HS-5 (cell line): ENCODE measurements around the gene AGTPBP1.
A peak's percentile ranks its signal among the peaks of the same experiment; 100 is the strongest.
"Not testable (repeated sequence)": the region's sequence is repeated elsewhere in the genome, so short reads cannot be mapped to it uniquely, and the experiment has no call there.

Experiments
- DNase-seq: peaks from one replicate; pipeline ENCODE4 v3.0.0-alpha.2; 2012; ENCODE audit warnings: low read depth

Gene AGTPBP1

DNA sequence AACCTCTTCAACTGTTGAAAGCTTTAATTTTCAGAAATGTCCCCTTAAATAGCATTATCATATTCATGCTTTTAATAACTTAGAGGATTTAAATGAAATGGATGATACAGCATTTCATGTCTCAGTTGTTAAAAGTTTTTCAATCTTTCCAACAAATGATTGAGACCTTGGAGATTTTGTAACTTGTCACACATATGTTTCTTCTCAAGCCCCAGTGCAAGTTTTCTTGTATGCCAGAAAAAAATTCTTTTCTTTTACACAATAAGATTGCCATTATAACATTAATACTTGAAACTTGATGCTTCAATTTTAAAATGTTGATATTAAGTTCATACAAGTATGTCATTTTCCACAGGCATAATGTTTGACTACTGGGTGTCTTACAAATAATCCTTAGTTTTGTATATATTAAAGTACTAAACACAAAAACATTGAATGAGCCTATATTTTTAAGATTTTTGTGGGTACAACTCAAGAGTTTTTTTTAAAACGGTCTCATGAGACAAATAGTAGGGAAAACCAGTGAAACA is 124.5 kb downstream of the AGTPBP1 start:
- no peak for DNase-seq

DNA sequence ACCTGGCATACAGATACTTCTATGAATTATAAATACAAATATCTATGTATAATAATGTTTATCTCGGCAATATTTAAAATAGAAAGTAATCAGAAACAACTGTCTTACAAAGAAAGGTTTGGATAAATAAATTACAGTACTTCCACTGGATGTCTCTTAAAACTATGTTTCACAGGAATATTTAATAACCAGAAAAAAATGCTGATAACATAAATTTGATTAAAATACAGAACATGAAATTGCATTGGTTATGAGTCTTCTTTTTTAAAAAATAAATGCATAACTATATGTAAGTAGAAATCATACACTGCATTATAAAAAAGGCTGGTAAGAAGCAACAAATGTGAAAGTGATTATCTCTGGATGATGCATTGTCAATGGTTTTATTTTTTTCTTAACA is 126.0 kb downstream of the AGTPBP1 start:
- no peak for DNase-seq

DNA sequence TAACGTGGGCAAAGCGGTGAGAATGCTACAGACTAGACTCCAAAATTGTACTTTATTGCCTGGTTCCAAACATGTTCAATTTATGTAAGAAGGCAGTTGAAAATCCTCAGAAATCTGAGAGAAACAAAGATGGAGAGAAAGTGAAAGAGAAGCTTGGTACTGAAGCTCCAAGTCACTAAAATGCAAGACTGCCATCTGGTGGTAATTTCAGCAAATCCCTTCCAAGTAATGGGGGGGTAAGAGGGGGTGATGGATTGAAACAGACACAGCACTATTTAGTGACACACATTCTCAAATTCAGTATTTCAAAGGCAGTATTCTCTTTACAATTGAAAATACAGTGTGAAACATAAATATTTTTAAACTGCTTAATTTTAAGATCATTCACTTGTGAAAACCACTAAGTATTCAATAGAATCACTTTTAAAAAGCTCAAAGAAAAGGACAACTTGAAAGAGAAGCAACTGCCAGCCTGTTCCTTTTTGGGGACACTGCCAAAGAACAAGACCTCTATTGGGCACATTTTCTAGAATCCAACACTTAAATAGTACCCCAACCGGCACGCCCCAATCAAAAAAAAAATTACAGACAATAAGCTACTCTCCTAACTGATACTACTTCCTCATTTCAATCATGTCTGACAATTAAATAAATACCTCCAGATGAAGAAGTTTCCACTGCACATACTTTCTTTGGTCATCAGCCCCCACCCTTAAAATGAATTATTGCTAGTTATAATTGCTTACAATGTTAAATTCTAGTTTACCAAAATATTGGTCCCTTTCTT is 131.5 kb downstream of the AGTPBP1 start:
- peak; percentile 60 for DNase-seq

DNA sequence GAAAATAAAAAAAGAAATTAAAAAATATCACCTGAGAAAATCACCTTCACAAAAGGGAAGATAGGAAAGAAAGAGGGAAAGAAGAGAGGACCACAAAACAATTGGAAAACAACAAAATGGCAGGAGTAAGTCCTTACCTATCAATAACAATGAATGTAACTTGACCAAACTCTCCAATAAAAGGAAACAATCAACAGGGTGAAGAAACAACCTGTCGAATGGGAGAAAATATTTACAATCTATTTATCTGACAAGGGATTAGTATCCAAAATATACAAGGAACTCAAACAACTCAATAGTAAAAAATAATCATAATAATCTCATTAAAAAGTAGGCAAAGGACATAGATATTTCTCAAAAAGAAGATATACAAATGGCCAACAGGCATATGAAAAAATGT is 135.8 kb downstream of the AGTPBP1 start:
- DNase-seq: no peak

- DNase-seq: no peak
Observed at GRCh38 chr9:85603936-85604335, 137.8 kb downstream of the AGTPBP1 start.

DNA sequence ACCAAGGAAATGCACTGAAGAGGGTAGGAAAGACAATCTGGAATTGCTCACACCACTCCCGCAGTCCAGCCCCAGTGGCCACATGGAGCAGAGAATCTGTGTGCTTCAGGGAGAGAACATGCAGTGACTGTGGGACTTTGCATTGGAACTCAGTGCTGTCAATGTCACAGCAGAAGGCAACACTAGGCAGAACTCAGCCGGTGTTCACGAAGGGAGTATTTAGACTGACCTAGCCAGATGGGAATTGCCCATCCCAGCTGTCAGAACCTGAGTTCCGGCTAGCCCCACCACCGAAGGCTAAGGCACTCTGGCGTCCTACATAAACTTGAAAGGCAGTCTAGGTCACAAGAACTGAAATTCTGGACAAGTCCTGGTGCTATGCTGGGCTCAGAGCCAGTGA is 139.0 kb downstream of the AGTPBP1 start:
- no peak for DNase-seq

DNA sequence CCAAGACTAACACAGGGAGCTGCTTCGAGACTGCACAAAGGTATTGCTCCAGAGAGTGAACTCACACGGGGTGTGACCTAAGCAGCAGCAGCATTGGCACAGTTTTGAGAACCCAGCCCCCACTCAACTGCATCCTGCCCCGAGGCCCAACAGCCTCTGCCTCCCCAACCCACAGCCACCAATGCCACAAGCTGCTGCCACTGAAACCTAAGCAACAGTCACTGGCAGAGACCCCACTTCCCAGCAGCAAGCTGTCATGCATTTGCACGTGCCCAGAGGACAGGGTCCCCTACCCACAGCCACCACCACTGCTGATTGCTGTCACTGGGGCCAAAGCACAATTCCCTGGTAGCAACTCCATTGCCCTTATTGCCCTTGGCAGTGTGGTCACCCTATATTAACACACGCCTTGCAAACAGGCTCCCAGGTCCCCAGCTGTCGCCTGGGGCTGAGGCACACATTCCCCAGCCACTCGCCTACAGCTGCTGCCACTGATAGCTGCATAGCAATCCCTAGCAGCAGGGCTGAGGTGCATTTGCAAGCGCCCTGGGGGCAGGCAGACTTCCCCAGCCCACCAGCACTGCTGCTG is 141.0 kb downstream of the AGTPBP1 start:
- no peak for DNase-seq

GRCh38 chr9:85599540-85600105 is 142.1 kb downstream of the AGTPBP1 start:
- DNase-seq: no peak

GRCh38 chr9:85594316-85594715 is 147.4 kb downstream of the AGTPBP1 start:
- DNase-seq: no peak

DNA sequence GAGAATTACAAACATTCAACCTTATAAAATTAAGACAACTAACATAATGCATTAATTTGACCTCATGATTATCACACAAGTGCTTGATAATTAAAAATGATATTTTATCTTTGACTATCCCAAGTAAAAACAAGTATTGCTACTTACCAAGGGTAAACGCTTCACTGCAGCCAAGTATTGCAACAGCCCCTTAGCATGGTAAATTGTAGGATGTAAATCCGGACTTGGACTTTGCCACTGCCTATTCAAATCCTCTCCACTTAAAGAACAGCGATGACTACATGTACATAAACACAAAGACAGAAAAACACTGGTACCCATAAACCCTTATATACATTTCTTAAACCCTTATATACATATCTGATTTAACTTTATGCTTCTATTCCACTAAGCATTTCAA is 155.1 kb downstream of the AGTPBP1 start:
- DNase-seq: no peak

DNA sequence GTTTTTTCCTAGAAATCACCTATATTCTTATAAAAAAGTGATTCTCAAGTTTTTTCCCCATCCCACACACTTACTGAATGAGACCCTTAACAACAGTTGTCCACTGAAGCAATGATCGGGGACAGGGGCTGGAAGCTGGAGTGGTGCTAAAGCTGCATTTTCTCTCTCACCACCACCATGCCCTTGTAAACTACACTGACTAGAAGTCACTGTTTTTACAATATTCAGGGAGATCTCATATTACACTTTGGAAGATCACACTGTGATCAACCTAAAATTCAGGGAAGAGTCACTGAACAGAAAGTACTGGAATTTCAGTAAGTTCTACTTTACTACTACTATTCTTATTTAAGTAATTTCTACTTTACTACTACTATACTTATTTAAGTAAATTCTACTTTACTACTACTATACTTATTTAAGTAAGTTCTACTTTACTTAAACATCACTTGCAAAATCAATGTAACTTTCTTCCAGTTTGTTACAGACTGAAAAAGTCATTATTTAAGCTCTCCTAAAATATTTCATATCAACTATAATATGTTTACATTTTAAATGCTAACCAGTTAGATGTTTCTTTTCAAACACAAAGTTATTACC is 164.3 kb downstream of the AGTPBP1 start:
- no peak for DNase-seq

DNA sequence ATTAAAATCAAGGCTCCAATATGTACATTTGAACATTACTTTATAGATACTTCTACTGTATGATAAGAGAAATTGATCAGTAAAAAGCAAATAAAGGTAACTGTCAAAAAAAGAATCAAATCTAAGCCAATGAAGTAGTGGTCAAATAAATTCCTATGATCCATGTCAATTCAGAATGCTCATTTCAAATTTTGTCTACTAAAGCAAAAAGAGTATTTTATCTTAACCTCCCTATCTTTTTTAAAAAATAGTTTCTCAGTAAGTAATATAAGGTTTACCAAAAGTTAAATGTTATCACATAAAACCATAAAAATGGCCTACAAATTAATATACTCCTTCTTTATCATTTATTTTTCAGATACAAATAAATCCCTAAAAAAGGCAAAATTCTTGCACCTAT is 165.9 kb downstream of the AGTPBP1 start:
- no peak for DNase-seq

GRCh38 chr9:85573546-85573945 is 168.2 kb downstream of the AGTPBP1 start:
- DNase-seq: not testable (repeated sequence)

- not testable (repeated sequence) for DNase-seq
Observed at GRCh38 chr9:85572917-85573316, 168.8 kb downstream of the AGTPBP1 start.

GRCh38 chr9:85569988-85570387 is 171.8 kb downstream of the AGTPBP1 start:
- DNase-seq: peak; percentile 1

DNA sequence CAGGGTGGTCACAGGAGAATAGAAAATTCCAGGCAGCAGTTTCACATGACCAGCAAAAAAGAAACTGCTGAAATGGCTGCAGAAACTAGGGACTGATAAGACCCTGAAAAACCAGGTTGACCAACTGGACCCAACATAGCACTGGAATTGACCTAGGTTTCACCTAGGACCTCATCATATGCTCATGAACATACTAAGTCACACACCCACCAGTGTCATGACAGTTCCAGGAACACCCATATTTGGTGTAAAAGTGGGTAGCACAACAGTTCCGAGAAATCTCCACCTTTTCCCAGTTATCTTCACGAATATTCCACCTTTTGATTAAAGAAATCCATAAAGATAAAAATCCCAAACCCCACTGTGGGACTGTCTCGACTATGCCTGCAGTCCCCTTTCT is 182.2 kb downstream of the AGTPBP1 start:
- no peak for DNase-seq

DNA sequence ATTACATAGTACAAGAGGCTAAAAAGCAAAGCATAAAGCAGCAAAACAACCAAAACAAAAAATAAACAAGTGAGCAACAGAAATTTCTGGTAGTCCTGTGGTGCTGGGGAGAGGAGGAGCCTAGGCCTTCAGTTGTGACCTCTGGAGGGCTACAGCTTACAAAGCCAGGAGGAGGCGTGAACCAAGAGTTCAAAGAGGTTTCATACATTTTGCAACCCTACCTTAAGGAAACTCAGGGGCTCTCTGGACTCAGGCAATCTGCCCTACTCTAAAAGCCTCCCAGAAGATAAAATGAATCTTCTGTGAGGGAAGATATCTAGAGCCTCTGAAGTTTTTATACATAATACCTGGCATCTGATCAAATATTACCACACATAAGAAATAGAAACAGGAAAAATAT is 187.4 kb downstream of the AGTPBP1 start:
- no peak for DNase-seq

DNA sequence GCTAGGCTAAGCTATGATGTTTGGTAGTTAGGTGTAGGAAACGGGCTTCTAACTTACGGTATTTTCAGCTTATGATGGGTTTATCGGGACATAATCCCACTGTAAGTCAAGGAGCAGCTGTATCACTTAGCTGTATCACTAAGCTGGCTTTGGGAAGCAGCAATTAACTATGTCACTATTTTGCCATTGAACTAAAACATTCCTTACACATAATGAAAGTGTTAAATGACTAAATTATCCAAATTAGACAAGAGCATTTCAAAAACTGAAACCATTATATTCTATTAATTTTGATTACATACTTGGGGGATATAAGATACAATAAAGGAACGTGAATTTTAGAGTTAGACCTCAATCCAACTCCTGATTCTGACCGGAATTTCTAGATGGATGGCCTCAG is 188.3 kb downstream of the AGTPBP1 start:
- no peak for DNase-seq

DNA sequence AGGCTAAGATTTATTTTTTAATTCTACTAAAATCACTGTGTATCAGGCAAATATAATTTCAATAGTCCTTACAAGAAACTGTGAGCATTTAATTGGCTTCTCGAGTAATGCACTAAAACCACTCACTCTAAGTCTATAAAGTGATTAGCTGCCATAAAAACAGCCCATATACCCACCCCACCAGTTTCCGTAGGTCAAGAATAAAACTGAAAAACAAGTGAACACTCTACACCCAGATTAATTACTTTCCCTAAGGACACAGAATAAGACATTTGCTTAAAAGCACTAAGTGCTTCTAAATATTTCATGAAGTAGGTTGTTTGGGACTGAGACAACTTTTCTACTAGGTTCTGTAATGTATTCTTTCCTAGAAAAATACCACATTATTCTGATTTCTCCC is 194.2 kb downstream of the AGTPBP1 start:
- DNase-seq: no peak

DNA sequence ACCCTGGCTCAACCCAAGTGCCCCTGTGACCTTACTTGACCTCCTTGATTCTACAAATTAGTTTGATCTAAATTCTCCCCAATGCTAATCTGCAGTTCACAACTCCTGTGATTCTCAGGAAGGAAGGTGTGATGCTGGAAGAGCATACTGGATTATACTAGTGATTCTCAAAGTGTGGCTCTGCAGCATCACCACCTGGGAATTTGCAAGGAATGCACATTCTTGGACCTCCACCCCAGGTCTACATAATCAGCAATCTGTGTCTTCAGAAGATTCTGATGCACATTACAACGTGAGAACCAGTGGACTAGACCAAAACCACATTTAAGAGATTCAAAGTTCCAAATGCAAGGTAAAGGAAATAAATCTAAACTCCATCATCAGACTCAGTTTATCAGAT is 198.6 kb downstream of the AGTPBP1 start:
- DNase-seq: no peak

DNA sequence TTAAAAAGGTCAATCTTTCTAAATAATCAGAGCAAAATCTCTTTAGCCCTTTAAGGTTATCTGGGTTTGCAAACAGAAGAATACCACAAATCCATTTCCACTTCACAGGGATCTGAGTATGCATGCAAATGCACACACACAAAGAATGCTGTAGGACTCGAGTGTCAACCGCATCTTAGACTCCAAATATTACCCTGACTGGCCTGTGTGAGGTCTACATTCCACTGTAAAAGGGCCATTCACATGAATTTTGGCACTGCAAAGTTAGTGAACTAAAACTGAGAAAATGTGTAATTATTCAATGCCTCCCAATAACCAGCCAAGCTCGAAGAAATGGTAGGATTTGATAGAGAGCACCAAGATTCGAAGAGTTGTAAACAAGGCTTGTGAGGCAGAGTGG is 199.9 kb downstream of the AGTPBP1 start:
- no peak for DNase-seq

DNA sequence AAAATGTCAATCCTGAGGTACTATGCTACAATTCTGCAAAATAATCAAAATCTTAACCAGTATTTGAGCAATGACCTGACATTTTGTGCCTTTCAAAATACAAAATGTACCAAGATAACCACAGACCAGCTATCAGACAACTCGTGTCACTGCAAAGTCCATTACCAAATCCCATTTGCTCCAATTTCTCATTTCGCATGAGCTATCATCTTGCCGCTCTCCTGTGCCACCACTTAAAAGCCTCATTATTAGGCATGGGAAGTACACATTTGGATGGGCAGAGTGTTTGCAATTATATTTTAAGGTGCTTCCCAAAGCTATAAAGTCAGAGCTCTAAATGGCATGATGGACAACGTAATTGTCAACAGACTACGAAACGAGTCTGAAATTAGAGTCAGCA is 205.2 kb downstream of the AGTPBP1 start:
- DNase-seq: no peak

GRCh38 chr9:85536076-85536475 is 205.7 kb downstream of the AGTPBP1 start:
- DNase-seq: peak; percentile 10
